22Rv1 (cell line): ENCODE results near the gene DDX53.

Experiments used
- CTCF ChIP-seq: fragments of 450-650 bp; IDR thresholded peaks from 2 replicates; pipeline ENCODE4 v1.5.1; 2017; ENCODE audit warnings: mild to moderate bottlenecking
- ZFX ChIP-seq: fragments of 450-650 bp; IDR thresholded peaks from 2 replicates; pipeline ENCODE4 v1.6.1; 2017; ENCODE audit warnings: antibody characterized with exemption, borderline replicate concordance

DNA sequence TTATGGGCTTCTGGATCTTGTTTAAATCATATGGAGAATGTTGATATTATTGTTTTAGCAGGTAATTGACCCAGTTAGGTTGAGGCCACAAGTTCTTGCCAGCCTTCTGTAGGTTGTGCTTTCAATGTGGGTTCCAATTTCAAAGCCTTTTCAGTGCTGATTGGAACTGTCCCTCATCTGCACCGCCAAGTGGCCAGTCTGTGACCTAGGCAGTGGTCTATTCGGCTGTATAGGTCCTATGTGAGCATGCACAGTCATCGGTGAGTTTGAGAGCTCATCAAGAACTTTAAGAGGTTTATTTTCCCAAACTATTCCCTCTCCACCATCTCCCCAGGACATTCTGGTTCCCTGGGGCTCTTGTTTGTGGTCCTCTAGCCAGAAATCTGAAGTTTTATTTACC is 35.7 kb downstream of the DDX53 start:
- TF ChIP-seq CTCF: no peak
- no peak for TF ChIP-seq ZFX
